SK-N-SH (cell line): Measurements from ENCODE around the gene SRGAP3. TPM values are rescaled to one million over a fixed set of nuclear protein-coding genes. Genes with fewer than 3 reads are reported as not detected.

Experiments
- CTCF ChIA-PET: fragments of 300-600, 350-600 bp; formaldehyde crosslinking; extraction: SDS; loops from one replicate; lab custom pipeline; 2021; lab: Yijun Ruan, JAX
- POLR2A ChIA-PET: fragments of 350-600 bp; sonication (Branson Sonifier 250); formaldehyde crosslinking; extraction: SDS; loops from one replicate; lab custom pipeline; 2020; ENCODE audit warnings: antibody characterized with exemption, inconsistent platforms; lab: Yijun Ruan, JAX
- DNase-seq: peaks from one replicate; pipeline ENCODE4 v3.0.0; 2012
- H2AFZ ChIP-seq: fragments of 200-600 bp; sonication (generic); 2 replicates; pipeline ENCODE4 v1.8.1; 2016; ENCODE audit warnings: antibody characterized with exemption, mild to moderate bottlenecking, low read depth
- H3F3A ChIP-seq: fragments of 200-600 bp; sonication (generic); replicated peaks from 2 replicates; pipeline ENCODE3; 2016; ENCODE audit warnings: antibody characterized with exemption, mild to moderate bottlenecking; ENCODE audit not compliant: insufficient read depth
- H3K27ac ChIP-seq, 2 experiments: fragments of 200-500 bp in 1 of 2; fragments of 200-600 bp in 1 of 2; sonication (Bioruptor generic) in 1 of 2; sonication (generic), shearing (Covaris generic) in 1 of 2; 2 replicates each; pipeline versions ENCODE4 v1.5.1 to v1.6.1; 2014 to 2016; ENCODE audit warnings: low read depth in 2 of 2, inconsistent platforms in 1 of 2, low read length in 1 of 2, mild to moderate bottlenecking in 1 of 2, mixed read lengths in 1 of 2
- H3K27me3 ChIP-seq: fragments of 200-600 bp; sonication (generic), shearing (Covaris generic); 2 replicates; pipeline ENCODE4 v1.6.1; 2016; ENCODE audit warnings: mixed run types; ENCODE audit not compliant: insufficient read depth
- H3K36me3 ChIP-seq, 2 experiments: fragments of 200-500 bp in 1 of 2; fragments of 200-600 bp in 1 of 2; sonication (Bioruptor generic) in 1 of 2; sonication (generic) in 1 of 2; replicated peaks in 1 of 2; 2 replicates each; pipeline versions ENCODE3 to v1.5.1; 2014 to 2016; ENCODE audit warnings: low read length in 1 of 2, mild to moderate bottlenecking in 1 of 2; ENCODE audit not compliant: insufficient read depth in 2 of 2, control insufficient read depth in 1 of 2
- H3K4me1 ChIP-seq, 2 experiments: fragments of 200-500 bp in 1 of 2; fragments of 200-600 bp in 1 of 2; sonication (Bioruptor generic) in 1 of 2; sonication (generic), shearing (Covaris generic) in 1 of 2; 2 replicates each; pipeline versions ENCODE4 v1.5.1 to v1.6.1; 2014 to 2016; ENCODE audit warnings: low read depth in 1 of 2, low read length in 1 of 2, mixed run types in 1 of 2; ENCODE audit not compliant: insufficient read depth in 2 of 2, control insufficient read depth in 1 of 2
- H3K4me2 ChIP-seq: fragments of 200-600 bp; sonication (generic), shearing (Covaris generic); 2 replicates; pipeline ENCODE4 v1.6.1; 2017; ENCODE audit warnings: mixed run types
- H3K4me3 ChIP-seq, 2 experiments: fragments of 200-500 bp in 1 of 2; fragments of 200-600 bp in 1 of 2; sonication (Bioruptor generic) in 1 of 2; sonication (generic), shearing (Covaris generic) in 1 of 2; 2 replicates each; pipeline versions ENCODE4 v1.5.1 to v1.8.1; 2014 to 2016; ENCODE audit warnings: low read depth in 2 of 2, inconsistent platforms in 1 of 2, low read length in 1 of 2, mild to moderate bottlenecking in 1 of 2, mixed read lengths in 1 of 2, moderate library complexity in 1 of 2
- H3K79me2 ChIP-seq: fragments of 200-600 bp; sonication (generic); 2 replicates; pipeline ENCODE4 v1.8.1; 2017; ENCODE audit warnings: mild to moderate bottlenecking; ENCODE audit not compliant: insufficient read depth
- H3K9ac ChIP-seq: fragments of 200-600 bp; sonication (generic); 2 replicates; pipeline ENCODE4 v1.6.1; 2017; ENCODE audit warnings: mixed run types
- H3K9me2 ChIP-seq: fragments of 200-600 bp; sonication (generic); 2 replicates; pipeline ENCODE4 v1.6.1; 2017; ENCODE audit warnings: mixed run types
- H3K9me3 ChIP-seq: fragments of 200-600 bp; sonication (generic); 2 replicates; pipeline ENCODE4 v1.6.1; 2017; ENCODE audit warnings: mixed run types, mild to moderate bottlenecking, moderate library complexity
- H4K20me1 ChIP-seq: fragments of 200-600 bp; sonication (generic); 2 replicates; pipeline ENCODE4 v1.6.1; 2017; ENCODE audit warnings: mild to moderate bottlenecking, mixed run types; ENCODE audit not compliant: insufficient read depth
- EP300 ChIP-seq, 2 experiments: IDR thresholded peaks; 2 replicates each; pipeline versions ENCODE4 v1.4.0 to v1.6.1; 2012; ENCODE audit warnings: borderline replicate concordance in 1 of 2, low read depth in 1 of 2, low read length in 1 of 2
- GABPA ChIP-seq: IDR thresholded peaks from 2 replicates; pipeline ENCODE4 v1.4.0; 2012; ENCODE audit warnings: low read depth, mild to moderate bottlenecking
- NFIC ChIP-seq: IDR thresholded peaks from 2 replicates; pipeline ENCODE4 v1.4.0; 2012; ENCODE audit warnings: borderline replicate concordance
- RFX5 ChIP-seq: IDR thresholded peaks from 2 replicates; pipeline ENCODE4 v1.6.1; 2012; ENCODE audit warnings: mild to moderate bottlenecking, improper control_type of control experiment, low read length
- YY1 ChIP-seq: IDR thresholded peaks from 2 replicates; pipeline ENCODE4 v1.4.0; 2012; ENCODE audit warnings: low read depth, mild to moderate bottlenecking
- WGBS: methylation state at CpG from one replicate; pipeline ENCODE4 v1.1.6; 2017; ENCODE audit warnings: low lambda C conversion rate; 5-methylcytosine and 5-hydroxymethylcytosine counted together
- polyA plus RNA-seq, 3 experiments: library from polyadenylated mRNA; depleted of rRNA; stranded (reverse); fragments of >200 nt; gene quantifications; 2 replicates each; pipeline ENCODE4 v1.2.3, GENCODE V29; 2012
- TF ChIP-seq, protein P1 (sequence below): fragments of 150-350 bp; IDR thresholded peaks from 2 replicates; pipeline ENCODE4 v1.6.1; 2016; ENCODE audit warnings: mild to moderate bottlenecking, low read depth, low read length
- TF ChIP-seq, protein P2 (sequence below): fragments of 200-600 bp; sonication (generic); IDR thresholded peaks from 2 replicates; pipeline ENCODE4 v1.6.1; 2017; ENCODE audit warnings: antibody characterized with exemption, mild to moderate bottlenecking, moderate library complexity
- TF ChIP-seq, protein P3 (sequence below): IDR thresholded peaks from 2 replicates; pipeline ENCODE4 v1.6.1; 2012; ENCODE audit warnings: mild to moderate bottlenecking, low read depth, low read length, moderate library complexity
- TF ChIP-seq, protein P4 (sequence below): IDR thresholded peaks from 2 replicates; pipeline ENCODE4 v1.4.0; 2012; ENCODE audit warnings: low read depth

SRGAP3 gene
- polyA plus RNA-seq, 1 of the 3 experiments (the other 2 are of a cell fraction): 2.8 TPM

DNA sequence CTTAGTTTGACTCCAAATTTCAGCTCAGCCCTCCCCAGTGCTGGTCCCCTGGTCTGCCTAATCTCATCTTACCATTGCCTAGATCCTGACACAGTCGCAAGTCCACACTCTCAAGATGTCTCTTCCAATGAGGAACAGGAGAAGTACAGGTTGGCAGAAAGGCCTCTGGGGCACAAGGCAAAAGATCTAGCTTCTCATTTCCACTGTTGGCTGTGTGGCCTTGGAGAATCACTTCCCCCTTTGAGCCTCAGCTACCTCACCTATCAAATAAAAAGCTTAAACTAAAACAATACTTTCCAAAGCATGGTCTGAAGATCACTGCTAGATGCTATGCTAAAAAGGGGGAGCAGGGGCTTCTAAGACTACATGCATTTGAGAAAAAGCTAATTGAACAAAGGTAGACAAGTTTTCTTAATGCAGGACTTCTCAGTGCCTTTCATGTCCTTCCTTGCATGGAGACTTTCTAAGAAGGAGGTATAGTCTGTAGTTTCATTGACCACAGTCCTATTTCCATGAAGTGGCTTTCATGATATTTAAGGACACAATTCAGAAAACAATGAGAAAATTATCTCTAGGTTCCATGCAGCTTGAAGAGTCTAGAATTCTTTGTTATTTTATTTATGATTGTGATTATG, 168.1 kb downstream of the SRGAP3 start:
- H3F3A ChIP-seq: no peaks in the 10 kb centered on the region
- H3K36me3 ChIP-seq: no peaks in the 10 kb centered on the region
- WGBS: 71% methylated on average over 1 of the region's 1 CpG
- no peaks in the 10 kb centered on the region for H3K9me2 ChIP-seq
- ChIA-PET POLR2A (no interaction called here), CTCF (interaction anchor here (1.0 to 2.3 kb wide), 5 partner anchors 10 to 110 kb away, joined by 3 to 10 read pairs (median 7); no protein-coding TSS in a partner anchor)
- H3K4me3 ChIP-seq: no peak overlapping the region
- H3K4me2 ChIP-seq: no peak overlapping the region
- H3K27me3 ChIP-seq: no peaks in the 10 kb centered on the region
- H3K4me1 ChIP-seq: no peaks in the 10 kb centered on the region
- no peak overlapping the region for H2AFZ ChIP-seq
- H4K20me1 ChIP-seq: no peaks in the 10 kb centered on the region
- no peaks in the 10 kb centered on the region for H3K79me2 ChIP-seq
- no peak overlapping the region for H3K27ac ChIP-seq
- TF ChIP-seq YY1: no peak
- no peak for DNase-seq
- H3K9ac ChIP-seq: no peak overlapping the region
- no peaks in the 10 kb centered on the region for H3K9me3 ChIP-seq

DNA sequence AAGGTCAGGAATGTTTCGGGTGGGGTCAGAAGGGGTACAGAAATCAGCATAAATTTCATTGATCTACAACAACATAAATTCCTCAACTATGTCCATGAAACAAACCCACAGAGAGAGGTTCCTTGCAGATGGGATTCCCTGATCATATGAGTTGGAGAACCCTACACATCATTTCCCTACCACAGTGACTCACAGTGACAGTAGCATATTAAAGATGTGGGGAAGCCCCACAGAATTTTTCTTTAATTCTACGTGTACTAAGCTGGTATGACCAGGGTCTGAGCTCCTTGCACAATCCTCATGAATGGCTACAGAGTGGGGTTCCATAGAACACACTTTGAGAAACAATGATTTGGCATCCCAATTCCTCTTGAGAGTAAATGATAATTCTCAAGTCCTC, 169.3 kb downstream of the SRGAP3 start:
- Histone ChIP-seq H3K9me2 (no peaks in the 10 kb centered on the region), H3K9me3 (no peaks in the 10 kb centered on the region), H3K27ac (no peak overlapping the region), H3K9ac (no peak overlapping the region), H3K4me1 (no peaks in the 10 kb centered on the region), H2AFZ (no peak overlapping the region), H3K27me3 (no peaks in the 10 kb centered on the region), H3K36me3 (no peaks in the 10 kb centered on the region), H3K4me2 (no peak overlapping the region), H3F3A (no peaks in the 10 kb centered on the region), H4K20me1 (no peaks in the 10 kb centered on the region), H3K79me2 (no peaks in the 10 kb centered on the region), H3K4me3 (no peak overlapping the region)
- WGBS: 69% methylated on average over 2 of the region's 2 CpGs
- POLR2A ChIA-PET: no interaction called here
- no peak for TF ChIP-seq EP300 (IDR thresholded peaks at IDR 0.05; ENCODE audit: borderline replicate concordance in 1 of 2, low read depth in 1 of 2, low read length in 1 of 2)
- TF ChIP-seq, protein P1, sequence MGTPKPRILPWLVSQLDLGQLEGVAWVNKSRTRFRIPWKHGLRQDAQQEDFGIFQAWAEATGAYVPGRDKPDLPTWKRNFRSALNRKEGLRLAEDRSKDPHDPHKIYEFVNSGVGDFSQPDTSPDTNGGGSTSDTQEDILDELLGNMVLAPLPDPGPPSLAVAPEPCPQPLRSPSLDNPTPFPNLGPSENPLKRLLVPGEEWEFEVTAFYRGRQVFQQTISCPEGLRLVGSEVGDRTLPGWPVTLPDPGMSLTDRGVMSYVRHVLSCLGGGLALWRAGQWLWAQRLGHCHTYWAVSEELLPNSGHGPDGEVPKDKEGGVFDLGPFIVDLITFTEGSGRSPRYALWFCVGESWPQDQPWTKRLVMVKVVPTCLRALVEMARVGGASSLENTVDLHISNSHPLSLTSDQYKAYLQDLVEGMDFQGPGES: no peak
- DNase-seq: no peak
- CTCF ChIA-PET: interaction anchor here (1.6 to 2.2 kb wide), 3 partner anchors 9 to 109 kb away, joined by 4 to 8 read pairs (median 5); no protein-coding TSS in a partner anchor

DNA sequence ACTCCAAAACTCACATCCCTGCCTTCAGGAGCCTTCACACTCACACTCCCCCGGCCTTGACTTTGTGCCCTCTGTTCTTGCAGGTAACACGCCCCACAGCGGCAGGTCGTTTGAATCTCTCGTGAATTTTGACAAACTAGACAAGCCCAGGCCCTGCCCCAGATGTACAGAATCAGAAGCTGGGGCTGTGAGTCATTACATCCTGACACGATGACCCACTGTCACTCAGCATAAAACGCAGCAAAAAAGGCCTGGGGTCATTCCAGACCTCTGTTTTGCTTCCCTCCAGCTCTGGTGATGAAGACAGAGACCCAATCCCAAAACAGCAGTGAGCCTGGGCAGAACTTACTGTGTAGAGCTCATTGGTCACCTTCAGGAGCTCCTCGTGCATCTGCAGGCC, 169.8 kb downstream of the SRGAP3 start:
- no peaks in the 10 kb centered on the region for H3F3A ChIP-seq
- no peak for DNase-seq
- no peak overlapping the region for H3K27ac ChIP-seq
- TF ChIP-seq, protein P2, sequence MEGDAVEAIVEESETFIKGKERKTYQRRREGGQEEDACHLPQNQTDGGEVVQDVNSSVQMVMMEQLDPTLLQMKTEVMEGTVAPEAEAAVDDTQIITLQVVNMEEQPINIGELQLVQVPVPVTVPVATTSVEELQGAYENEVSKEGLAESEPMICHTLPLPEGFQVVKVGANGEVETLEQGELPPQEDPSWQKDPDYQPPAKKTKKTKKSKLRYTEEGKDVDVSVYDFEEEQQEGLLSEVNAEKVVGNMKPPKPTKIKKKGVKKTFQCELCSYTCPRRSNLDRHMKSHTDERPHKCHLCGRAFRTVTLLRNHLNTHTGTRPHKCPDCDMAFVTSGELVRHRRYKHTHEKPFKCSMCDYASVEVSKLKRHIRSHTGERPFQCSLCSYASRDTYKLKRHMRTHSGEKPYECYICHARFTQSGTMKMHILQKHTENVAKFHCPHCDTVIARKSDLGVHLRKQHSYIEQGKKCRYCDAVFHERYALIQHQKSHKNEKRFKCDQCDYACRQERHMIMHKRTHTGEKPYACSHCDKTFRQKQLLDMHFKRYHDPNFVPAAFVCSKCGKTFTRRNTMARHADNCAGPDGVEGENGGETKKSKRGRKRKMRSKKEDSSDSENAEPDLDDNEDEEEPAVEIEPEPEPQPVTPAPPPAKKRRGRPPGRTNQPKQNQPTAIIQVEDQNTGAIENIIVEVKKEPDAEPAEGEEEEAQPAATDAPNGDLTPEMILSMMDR: no peak
- TF ChIP-seq, protein P3, sequence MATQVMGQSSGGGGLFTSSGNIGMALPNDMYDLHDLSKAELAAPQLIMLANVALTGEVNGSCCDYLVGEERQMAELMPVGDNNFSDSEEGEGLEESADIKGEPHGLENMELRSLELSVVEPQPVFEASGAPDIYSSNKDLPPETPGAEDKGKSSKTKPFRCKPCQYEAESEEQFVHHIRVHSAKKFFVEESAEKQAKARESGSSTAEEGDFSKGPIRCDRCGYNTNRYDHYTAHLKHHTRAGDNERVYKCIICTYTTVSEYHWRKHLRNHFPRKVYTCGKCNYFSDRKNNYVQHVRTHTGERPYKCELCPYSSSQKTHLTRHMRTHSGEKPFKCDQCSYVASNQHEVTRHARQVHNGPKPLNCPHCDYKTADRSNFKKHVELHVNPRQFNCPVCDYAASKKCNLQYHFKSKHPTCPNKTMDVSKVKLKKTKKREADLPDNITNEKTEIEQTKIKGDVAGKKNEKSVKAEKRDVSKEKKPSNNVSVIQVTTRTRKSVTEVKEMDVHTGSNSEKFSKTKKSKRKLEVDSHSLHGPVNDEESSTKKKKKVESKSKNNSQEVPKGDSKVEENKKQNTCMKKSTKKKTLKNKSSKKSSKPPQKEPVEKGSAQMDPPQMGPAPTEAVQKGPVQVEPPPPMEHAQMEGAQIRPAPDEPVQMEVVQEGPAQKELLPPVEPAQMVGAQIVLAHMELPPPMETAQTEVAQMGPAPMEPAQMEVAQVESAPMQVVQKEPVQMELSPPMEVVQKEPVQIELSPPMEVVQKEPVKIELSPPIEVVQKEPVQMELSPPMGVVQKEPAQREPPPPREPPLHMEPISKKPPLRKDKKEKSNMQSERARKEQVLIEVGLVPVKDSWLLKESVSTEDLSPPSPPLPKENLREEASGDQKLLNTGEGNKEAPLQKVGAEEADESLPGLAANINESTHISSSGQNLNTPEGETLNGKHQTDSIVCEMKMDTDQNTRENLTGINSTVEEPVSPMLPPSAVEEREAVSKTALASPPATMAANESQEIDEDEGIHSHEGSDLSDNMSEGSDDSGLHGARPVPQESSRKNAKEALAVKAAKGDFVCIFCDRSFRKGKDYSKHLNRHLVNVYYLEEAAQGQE: no peak
- TF ChIP-seq YY1: no peak
- TF ChIP-seq NFIC: no peak
- TF ChIP-seq, protein P4, sequence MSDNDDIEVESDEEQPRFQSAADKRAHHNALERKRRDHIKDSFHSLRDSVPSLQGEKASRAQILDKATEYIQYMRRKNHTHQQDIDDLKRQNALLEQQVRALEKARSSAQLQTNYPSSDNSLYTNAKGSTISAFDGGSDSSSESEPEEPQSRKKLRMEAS: no peak
- TF ChIP-seq EP300 (IDR thresholded peaks at IDR 0.05; ENCODE audit: borderline replicate concordance in 1 of 2, low read depth in 1 of 2, low read length in 1 of 2): no peak
- TF ChIP-seq GABPA: no peak
- no peak for TF ChIP-seq RFX5
- 79% methylated on average over 8 of the region's 8 CpGs for WGBS
- POLR2A ChIA-PET: no interaction called here
- no peaks in the 10 kb centered on the region for H3K9me3 ChIP-seq
- no peak overlapping the region for H3K4me3 ChIP-seq
- H3K36me3 ChIP-seq: no peaks in the 10 kb centered on the region
- H3K79me2 ChIP-seq: no peaks in the 10 kb centered on the region
- no peaks in the 10 kb centered on the region for H4K20me1 ChIP-seq
- H3K9ac ChIP-seq: no peak overlapping the region
- CTCF ChIA-PET: interaction anchor here (1.2 to 2.2 kb wide), 3 partner anchors 9 to 108 kb away, joined by 3 to 8 read pairs (median 5); no protein-coding TSS in a partner anchor
- H3K9me2 ChIP-seq: no peaks in the 10 kb centered on the region
- H3K27me3 ChIP-seq: no peaks in the 10 kb centered on the region
- H3K4me2 ChIP-seq: no peak overlapping the region
- H2AFZ ChIP-seq: no peak overlapping the region
- no peaks in the 10 kb centered on the region for H3K4me1 ChIP-seq
